SK-N-MC (cell line): ENCODE measurements around the gene PLD1.

Source experiments
- EZH2 ChIP-seq: fragments of 200-600 bp; sonication (generic); IDR thresholded peaks from one replicate; pipeline ENCODE4 v1.6.1; 2017; ENCODE audit warnings: antibody characterized with exemption
- POLR2AphosphoS5 ChIP-seq: IDR thresholded peaks from 2 replicates; pipeline ENCODE4 v1.6.1; 2012; ENCODE audit warnings: mild to moderate bottlenecking, low read depth, low read length, borderline replicate concordance

- TF ChIP-seq POLR2AphosphoS5 = no peak
- no peak for TF ChIP-seq EZH2
These were observed 123.2 kb downstream of the PLD1 start for GRCh38 chr3:171687064-171687463.
